ENCODE measurements around the gene SH2D6.
"Not testable (repeated sequence)": the region's sequence is repeated elsewhere in the genome, so short reads cannot be mapped to it uniquely, and the experiment has no call there.

SH2D6 gene

DNA sequence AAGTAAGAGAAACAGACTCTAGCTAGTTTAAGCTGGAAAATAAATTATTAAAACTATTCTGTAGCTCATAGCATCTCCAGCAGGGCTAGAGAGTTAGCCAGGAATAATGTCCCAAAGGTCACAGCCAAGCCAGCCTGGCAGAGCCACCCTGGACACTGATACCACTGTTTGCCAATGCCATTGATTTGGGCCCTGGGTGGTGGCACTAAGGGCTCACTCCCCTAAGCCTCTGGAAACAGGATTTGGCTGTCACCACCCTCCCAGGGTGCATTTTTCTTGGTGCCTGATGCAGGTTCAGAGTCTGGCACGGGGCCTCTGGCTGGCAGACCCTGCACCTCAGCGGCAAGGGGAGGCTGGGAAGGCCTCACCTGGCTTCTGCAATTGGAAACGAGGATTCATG, 7.1 kb downstream of the SH2D6 start:
- no peak for DNase-seq

DNA sequence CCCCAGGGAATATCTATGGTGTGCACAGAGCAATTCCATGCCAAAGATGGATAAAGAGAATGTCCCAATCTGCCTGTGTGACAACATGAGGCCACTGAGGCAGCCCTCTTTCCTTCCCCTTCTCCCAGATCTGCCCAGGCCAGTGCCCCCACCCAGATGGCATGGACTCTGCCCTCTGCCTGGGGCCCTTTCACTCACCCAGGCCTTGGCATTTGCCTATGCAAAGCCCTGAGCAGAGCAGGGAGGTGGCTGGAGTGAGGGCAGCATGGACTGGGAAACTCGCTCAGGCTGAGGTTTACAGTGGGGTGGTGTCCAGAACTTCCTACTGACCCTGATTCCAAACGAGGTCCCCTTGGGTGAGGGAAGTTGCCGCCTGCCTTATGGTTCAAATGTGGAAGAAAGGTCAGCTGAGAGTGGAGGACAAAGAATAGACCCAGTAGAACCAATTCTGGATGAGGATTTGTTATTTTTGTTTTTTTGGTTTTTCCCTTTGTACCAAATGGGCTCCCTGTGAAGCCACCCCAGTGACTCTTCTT, 8.9 kb downstream of the SH2D6 start:
- no peak for DNase-seq

DNA sequence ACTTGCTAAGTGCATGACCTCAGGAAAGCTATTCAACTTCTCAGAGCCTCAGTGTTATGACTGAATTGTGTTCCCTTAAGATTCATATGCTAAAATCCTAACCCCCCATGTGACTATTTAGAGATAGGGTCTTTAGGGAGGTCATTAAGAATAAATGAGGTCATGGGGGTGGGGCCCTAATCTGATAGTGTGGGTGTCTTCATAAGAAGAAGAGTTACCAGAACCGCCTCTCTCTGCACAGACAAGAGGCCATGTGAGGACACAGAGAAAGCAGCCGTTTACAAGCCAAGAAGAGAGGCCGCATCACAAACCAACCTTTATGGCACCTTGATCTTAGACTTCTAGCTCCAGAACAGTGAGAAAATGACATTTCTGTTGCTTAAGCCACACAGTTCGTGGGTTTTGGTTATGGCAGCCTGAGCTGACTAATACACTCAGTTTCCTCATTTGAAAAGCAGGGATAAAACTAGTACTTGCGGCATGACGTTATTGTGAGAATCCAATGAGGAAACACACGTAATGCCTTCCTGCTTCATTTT, 9.9 kb downstream of the SH2D6 start:
- DNase-seq, result no peak

DNA sequence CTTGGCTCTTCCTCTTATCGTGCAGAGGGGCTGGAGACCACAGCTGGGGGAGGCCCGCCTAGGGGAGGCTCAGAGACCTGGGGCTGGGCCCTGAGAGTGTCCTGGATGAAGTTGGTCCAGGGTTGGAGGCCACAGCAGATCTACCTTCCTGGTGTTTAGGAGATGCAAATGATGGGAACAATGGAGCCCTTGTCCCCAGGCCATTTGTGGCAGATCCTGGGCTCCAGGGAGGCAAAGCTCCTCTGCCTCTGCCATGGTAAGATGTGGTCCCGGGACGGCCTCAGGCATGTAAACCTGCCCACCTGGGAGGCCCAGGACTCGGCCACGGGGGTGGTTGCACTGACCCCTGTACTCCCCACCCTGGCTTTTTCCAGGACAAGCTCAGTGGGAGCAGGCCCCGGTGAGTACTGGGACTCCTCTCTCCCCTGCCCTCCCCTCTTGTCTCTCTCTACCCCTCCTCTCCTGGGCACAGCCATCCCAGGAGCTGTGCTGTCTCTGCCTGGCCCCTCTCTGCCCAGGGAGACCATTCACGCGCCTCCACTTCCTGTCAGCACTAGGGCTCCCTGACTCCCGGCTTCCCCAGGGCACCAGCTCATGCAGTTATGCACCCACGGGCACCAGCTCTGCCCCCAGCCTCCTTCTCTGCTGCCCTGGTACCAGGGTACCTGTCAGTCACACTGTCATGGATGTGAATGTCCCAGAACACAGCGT, 10.9 kb downstream of the SH2D6 start:
- DNase-seq, result no peak

DNA sequence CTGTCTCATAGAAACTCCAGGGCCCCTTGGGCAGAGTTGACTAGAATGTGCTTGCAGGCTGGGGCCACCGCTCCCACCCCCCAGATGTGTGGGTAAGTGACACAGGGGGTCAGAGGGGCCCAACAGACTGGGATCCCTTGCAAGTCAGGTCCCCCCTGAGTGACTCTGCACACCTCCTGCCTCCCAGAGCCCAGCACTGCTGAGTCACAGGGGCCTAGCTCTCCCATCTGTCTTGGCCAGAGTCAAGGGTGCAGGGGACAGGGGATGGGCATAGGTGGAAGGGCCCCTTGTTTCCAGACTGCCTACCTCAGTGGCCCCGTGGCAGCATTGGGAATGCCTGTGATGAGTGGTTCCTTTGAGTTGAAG, 11.4 kb downstream of the SH2D6 start:
- no peak for DNase-seq

DNA sequence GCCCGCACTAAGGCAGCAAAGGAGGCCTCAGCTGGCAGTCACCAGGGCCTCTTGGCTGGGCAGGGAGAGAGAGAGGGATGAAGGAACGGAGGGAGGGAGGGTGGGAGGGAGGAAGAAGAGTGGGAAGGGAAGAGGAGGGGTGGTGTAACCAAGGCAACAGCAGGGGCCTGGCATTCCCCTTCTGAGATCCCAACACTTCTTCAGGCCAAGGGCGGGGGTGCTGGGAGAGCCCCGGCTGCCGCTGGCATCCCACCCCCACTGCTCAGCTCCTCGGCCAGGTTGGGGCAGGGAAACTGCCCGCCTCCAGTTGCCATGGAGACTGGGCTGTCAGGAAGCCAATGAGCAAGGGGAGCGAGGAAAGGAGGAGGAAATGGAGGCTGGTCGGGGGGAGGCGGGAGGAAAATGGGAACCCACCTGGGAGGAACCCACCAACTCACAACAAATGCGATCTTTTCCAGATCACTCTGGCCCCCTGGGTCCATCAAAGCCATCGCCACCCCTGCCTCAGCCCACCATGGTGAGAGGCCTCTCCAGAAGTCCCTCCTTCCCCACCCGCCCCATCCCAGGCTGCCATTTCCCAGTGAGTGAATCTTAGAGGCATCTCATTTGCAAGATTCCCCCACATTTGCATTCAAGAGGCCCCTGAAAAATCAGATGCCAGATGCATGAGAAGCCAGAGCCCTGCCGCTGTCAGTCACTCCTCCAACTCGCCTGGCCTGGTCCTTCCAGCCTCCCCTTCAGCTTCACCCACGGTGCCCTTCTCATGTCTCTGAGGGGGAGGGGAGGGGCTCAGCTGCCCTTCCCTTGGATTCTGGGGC, 12.4 kb downstream of the SH2D6 start:
- peak; percentile 74 for DNase-seq

DNA sequence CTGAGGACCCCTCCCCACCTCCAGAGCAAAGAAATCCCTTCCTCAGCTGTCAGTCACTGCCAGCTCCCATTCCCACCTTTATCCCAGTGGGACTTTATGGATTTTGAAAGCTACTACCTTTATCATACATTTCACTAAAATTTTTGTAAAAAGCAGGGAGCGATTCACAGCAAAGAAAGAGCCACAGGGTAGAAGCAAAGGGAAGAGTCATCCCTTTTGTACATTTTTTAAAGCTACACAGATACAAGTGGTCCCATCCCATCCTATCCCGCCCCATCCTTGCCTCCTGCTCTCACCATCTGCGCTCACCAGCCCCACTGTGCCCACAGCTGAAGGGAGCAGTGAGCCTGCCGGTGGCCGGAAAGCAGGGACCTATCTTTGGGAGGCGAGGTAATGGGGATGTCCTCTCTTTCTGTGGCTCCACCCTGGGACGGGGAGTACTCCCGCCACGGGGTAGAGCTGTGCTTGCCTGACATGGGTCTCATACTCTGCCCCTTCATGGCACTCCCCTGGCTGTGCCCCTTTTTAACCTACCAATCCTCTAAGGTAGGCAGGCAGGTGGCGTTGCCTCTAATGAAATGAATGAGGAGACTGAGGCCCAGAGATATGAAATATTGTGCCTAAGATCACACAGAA, 13.2 kb downstream of the SH2D6 start:
- DNase-seq, result no peak

DNA sequence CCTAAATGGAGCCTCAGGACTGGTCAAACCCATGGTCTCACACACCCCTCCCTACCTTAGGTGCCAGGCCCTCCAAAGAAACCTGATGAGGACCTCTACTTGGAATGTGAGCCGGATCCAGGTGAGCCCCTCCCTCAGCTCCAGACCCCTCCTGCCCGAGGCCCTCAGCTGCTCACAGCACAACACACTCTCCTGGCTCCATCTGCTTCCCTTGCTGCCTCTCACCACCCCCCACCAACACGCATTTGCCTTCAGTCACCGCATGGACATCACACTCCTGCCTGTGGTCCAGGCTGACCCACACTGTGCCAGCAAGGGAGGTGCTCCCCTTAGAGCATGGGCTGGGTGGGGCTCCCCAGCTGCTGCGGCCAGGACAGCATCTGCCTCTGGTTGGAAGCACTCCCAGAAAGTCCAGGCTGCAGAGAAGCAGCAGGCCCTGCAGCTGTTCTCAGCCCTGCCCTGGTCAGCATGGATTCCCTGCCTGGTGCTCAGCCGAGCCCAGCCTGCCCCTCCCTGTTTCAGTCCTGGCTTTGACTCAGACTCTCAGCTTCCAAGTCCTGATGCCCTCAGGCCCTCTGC, 15.1 kb downstream of the SH2D6 start:
- DNase-seq, result peak; percentile 90

DNA sequence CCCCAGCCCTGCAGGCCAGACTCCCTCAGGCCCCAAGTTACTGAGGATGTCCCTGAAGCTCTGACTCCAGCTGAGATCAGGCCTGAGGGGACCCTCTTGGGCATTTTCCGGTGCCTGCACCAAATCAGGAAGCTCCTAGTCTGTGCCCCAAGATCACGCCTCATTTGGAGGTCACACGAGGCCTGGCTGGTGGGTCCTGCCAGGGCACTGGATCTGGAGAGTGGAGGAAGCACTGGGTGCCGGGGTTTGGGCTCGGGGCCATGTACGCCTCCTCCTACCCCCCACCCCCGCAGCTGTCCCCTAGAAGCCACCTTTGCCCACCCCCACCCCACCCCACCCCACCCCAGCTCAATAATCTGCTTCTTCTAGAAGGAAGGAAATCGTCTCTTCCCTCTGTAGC, 16.2 kb downstream of the SH2D6 start:
- no peak for DNase-seq

DNA sequence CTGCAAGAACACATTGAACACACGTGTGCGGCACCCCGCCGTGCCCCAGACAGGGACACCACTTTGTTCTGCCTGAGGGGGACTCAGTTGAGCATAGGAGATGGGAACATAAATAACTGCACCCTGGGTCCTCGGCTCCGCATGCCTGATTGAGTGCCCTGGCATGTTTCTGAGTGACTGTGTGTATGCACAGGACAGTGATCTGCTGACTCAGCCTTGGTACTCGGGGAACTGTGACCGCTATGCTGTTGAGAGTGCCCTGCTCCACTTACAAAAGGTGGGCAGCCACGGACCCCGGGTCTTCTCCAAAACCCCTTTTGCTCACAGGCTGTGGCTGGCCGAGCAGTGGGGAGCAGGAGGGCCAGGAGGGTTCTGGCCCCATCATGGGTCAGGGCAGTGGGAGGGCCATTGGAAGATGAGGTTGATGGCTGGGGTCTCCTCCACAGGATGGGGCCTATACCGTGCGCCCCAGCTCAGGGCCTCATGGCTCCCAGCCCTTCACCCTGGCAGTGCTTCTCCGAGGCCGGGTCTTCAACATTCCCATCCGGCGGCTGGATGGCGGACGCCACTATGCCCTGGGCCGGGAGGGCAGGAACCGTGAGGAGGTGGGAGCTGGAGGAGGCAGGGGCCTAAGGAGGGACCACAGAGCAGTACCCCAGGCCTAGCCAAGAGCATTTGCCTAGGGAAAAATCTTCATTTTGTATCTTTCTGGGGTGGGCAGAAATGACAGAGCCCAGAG, 16.9 kb downstream of the SH2D6 start:
- peak; percentile 20 for DNase-seq

DNA sequence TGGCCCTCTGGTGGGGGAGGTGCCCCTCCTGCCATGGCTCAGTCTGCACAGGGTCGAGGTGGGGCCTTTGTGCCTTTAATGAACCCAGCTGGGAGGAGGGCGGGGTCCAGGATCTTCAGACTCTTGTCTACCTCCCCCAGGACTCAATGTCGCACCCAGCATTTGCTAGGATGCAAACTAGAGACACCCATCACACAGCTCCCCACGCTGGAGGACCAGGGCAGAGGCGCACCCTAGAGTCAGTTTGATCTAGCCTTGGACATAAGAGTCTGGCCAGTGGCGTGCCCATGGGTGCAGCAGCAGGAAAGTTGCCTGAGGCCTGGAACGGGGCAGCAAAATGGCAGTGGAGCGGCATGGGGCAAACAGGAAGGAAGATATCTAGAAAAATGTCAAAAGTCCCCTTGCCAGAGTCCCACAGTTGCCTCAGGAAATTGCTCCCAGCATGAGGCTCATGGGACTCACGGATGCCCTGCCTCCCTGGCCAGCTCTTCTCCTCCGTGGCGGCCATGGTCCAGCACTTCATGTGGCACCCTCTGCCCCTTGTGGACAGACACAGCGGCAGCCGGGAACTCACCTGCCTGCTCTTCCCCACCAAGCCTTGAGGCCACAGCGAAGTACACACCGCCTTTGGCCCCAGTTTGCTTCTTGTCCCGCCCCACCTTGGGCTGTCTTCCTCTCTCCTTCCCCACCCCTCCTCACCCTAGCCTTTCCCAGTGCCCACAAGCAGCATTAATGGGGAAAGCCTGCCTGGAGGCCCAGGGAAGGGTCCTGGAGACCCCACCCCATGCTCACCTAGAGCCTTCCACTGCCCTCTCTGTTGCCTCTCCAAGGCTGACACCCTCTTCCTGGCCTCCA, 17.7 kb downstream of the SH2D6 start:
- DNase-seq, result peak; percentile 39

DNA sequence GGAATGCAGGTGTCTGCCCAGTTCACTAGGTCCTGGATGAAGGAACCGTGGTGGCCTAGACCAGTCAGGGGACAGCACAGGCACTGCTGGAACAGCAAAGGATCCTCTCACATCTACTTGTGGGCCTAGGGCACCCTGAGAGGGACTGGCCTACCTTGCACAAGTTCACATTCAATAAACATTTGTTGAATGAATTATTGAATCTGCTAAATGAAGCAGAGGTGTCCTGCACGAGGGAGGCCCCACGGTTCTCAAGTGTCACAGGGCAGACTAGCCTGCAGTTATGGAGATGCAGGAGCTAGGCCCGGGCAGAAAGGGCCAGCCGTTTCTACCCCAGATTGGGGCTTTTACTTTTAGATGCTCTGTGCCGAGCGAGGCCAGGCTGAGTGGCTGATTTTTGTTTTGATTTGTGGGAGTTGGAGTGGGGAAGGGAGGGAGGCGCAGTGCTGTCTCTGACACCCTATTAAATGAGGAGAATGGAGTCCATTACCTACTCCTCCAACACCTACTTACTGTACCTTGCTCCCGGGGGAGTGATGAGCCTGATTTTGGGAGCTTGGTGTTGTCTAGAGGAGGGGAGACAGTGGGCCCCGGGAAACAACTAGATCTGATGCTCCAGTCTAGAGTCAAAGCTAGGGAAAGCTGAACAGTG, 18.4 kb downstream of the SH2D6 start:
- DNase-seq, result no peak

DNA sequence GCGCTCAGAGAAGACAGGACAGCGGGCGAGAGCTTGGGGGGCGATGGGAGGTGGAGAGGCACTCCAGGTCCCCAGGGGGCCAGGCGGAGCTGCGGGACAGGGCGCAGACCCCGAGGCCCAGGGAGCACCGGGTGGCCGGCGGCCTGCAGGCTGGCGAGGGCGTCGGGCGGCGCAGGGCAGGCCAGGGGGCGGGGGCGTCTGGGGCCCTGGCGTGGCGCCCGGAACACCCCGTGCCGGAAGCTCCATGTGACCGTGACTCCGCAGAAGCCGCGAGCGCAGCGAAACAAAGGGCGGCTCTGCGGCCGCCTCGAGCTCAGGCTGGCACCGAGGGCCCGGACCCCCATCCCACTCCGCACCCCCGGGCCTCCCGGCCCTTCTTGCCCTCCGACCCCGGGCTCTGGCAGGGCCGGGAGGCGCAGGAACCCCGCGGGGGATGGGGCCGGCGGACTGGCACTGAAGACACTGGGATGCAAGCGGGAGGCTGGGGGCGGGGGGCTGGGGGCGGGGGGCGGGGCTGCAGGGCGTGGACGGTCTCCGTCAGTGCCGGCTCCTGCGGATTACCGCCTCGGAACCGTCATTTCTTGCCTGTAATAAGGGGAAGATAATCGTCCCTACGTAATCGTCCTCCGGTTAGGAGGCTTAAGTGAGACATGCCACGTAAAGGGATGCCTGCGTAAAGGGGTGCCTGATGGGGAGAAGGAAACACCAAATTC, 19.1 kb downstream of the SH2D6 start:
- peak; percentile 86 for DNase-seq

DNA sequence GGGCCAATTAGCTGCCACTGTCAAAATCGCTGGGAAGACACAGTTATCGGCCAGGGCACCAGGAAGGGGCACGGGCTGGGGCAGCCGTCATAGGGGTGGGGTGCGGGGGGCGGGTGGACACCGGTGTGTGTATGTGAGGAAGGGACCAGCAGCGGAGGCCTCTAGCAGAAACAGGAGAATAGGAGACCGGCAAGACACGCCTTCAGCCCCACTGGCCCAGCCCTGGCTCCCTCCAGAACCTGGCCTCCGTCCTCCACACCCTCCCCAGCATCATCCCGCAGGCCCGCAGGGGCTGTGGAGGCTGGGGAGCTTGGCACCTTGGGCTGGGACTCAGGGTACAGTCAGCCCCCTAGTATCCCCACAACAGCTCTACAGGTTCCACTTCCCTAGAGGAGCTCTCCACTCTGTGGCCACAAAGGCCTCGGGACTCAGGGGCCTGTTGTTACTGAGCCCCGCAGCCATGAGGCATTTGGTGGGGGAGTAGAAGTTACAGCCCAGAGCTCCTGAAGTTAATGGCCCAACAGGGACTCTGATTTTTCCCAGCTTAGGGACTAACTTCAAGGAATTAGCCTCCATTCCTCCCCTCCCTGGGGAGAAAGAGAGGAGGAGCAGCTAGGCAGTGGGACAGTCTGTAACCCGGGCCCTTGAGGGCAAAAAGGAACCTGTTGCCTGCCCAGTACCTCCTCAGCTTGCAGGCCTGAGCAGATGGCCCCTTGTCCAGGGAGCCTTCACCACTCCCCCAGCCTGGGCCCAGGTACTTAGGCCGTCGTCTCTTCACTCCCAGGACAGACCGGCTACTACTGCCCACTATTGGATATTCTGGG, 19.9 kb downstream of the SH2D6 start:
- DNase-seq, result peak; percentile 42

DNA sequence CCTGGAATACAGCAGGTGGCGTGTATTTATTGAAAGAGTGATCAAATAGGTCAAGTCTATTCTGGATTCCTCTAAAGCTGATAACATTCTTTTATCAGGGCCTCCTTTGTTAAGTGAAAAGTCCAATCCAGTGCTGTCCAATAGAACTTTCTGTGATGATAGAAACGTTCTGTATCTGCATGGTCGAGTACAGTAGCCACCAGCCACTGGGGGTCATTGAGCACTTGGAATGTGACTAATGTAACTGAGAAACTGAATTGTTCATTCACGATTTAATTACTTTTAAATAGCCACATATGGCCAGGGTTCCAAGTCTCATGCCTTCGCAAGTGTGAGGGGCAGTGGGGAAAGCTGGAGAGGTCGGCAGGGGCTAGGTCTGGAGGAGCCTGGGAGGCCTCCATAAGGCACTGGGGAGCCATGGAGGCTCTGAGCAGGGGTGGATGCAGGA, 20.5 kb downstream of the SH2D6 start:
- DNase-seq, result no peak

DNA sequence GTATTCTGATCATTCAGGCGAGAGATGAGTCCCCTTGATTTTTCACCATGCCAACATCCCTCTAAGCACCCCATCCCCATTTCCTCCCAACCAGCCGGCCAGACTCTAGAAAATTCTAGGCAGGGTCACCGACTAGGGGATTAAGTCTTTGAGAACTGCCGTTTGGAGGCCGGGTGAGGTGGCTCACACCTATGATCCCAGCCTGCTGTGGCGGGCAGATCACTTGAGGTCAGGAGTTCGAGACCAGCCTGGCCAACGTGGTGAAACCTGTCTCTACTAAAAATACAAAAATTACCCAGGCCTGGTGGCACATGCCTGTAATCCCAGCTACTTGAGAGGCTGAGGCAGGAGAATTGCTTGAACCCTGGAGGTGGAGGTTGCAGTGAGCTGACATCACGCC, 21.1 kb downstream of the SH2D6 start:
- DNase-seq, result not testable (repeated sequence)

DNA sequence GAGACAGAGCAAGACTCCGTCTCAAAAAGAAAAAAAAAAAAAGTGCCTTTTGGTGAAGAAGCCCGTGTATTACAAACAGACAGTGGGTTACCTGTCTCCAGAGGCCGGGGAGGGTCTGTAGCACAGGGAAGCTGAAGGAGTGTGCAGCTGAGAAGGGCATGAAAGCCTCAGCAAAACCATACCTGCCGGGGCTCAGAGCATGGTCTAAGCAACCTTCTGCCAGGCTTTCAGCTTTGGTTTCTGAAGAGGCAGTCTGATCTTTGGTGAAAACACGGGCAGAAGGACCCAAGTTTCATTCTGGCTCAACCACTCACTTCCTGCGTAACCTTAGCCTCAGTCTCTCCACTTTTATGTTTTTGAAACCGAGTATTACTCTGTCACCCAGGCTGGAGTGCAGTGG, 21.5 kb downstream of the SH2D6 start:
- no peak for DNase-seq

DNA sequence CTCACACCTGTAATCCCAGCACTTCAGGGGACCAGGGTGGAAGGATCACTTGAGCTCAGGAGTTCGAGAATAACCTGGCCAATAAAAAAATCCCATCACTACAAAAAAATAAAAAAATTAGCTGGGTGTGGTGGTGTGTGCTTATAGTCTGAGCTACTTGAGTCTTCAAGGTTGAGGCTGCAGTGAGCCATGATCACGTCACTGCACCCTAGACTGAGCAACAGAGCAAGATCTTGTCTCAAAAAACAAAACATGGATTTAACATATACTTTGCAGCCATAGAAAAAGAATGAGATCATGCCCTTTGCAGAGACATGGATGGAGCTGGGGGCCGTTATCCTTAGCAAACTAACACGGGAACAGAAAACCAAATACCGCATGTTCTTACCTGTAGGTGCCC, 22.2 kb downstream of the SH2D6 start:
- DNase-seq, result no peak

DNA sequence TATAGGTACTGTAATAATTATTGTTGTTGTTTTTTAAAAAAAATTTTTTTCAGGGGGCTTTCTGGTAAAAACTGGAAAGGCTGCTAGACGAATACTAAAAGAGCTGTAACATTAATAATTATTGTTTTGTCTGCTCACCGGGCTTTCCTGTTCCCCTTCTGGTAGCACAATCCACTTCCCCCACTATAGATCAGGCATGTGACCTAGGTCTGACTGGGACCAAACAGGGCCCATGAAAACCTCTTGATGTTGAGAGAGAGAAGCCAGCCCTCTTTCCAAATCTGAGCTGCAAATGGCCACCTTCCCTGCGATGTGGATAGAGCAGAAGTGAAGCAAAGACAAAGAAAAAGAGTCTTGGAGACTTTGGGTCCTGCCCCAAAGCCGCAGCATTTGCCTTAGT, 23.4 kb downstream of the SH2D6 start:
- no peak for DNase-seq

All from NCI-H69 (cell line).